ENCODE measurements around the gene WDR81. TPM values are rescaled to one million over a fixed set of nuclear protein-coding genes. Genes with fewer than 3 reads are reported as not detected.
"Not testable (repeated sequence)": the region's sequence is repeated elsewhere in the genome, so short reads cannot be mapped to it uniquely, and the experiment has no call there.

Gene WDR81
- total RNA-seq, 2 donors from 2014 or later = 39.2 to 72.9 TPM

DNA sequence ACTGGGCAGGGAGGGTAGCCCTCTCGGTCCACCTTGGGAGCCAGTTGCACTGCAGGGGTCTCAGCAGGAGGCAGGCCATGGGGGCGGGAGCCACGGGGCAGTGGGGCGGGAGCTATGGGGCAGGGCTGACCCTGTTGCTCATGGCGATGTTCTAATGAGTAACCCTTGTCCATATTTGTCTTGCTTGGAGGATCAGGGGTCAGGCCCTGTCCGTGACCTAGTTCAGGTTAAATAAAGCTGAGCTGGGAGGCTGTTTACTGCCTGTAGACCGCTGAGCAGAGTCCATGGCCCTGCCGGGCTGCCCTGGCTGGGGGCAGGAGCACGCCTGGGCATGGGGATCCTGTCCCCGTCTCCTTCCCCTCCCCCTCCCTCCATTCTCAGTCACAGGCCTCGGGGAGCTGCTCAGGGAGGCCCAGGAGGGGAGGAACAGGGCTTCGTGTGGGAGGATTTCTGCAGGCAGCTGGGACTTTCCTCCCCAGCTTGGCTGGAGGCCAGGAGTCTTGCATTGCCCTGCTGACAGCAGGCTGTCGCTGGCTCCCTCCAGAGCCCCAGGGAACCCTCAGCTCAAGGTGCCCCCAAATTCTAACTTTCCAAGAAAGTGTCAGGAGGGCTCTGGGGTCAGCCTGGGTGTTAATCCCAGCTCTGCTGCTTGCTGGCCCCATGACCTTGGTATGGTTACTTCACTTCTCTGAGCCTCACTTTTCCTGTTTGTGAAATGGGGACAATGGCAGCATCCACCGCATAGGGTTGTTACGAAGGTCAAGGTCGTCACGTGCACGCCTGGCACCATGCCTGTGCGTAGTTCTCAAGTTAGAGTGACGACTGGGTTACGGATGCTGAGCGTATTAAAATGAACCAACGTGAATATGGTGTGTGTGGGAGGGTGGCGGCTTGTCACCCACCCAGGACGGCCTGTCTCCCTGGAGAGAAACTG is 12.1 kb downstream of the WDR81 start:
- Histone ChIP-seq H3K4me3 (no peak overlapping the region), H3K4me1 (replicated peaks) (no peaks in the 10 kb centered on the region), H3K36me3 (peaks cover 0 to 17% of the 10 kb centered on the region in 2 donors), H3K27ac (no peak overlapping the region), H3K9me3 (no peaks in the 10 kb centered on the region), H3K27me3 (replicated peaks; ENCODE audit: insufficient read depth) (no peaks in the 10 kb centered on the region)
- 61% methylated on average over 25 of the region's 25 CpGs for WGBS
- TF ChIP-seq POLR2A (IDR thresholded peaks at IDR 0.05) = no peak
- no peak for TF ChIP-seq POLR2AphosphoS5 (IDR thresholded peaks at IDR 0.05)
- TF ChIP-seq, protein P1, sequence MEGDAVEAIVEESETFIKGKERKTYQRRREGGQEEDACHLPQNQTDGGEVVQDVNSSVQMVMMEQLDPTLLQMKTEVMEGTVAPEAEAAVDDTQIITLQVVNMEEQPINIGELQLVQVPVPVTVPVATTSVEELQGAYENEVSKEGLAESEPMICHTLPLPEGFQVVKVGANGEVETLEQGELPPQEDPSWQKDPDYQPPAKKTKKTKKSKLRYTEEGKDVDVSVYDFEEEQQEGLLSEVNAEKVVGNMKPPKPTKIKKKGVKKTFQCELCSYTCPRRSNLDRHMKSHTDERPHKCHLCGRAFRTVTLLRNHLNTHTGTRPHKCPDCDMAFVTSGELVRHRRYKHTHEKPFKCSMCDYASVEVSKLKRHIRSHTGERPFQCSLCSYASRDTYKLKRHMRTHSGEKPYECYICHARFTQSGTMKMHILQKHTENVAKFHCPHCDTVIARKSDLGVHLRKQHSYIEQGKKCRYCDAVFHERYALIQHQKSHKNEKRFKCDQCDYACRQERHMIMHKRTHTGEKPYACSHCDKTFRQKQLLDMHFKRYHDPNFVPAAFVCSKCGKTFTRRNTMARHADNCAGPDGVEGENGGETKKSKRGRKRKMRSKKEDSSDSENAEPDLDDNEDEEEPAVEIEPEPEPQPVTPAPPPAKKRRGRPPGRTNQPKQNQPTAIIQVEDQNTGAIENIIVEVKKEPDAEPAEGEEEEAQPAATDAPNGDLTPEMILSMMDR (IDR thresholded peaks at IDR 0.05) = no peak
- DNase-seq (ENCODE audit: low spot score) = no peak
- intact Hi-C loops (cut with DNase I) = no loop called here

DNA sequence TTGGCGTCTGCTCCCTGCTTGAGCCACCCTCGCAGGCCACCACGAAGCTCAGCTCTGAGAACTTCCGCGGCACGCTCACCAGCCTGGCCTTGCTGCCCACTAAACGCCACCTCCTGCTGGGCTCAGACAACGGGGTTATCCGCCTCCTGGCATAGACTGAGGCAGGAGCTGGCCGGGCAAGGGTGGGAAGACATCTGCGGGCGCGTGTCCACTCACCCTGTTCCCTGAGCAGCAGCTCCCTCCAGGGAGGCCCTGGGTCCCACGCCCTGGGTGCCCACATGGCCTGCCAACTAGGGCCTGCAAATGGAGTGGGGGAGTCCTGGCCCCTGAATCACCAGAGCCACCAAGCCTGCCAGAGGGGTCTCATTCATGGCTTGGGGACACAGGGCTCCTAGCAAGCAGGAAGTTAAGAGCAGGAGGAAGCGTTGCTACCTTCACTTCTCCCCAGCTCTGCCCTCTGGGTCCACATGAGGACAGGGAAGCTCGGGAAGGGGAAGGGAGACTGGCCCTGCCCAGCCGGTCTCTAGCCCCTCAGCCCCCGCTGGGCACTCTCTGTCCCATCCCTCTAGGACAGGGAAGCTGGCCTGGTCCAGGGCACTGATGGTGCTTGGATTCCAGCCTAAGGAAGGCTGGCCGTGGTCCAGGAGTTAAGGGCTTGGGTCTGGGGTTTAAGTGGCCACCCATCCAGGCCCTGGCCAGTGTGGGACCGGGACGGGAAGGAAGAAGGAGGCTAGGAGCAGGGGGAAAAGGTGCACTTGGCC is 13.2 kb downstream of the WDR81 start:
- no peak overlapping the region for H3K27ac ChIP-seq

DNA sequence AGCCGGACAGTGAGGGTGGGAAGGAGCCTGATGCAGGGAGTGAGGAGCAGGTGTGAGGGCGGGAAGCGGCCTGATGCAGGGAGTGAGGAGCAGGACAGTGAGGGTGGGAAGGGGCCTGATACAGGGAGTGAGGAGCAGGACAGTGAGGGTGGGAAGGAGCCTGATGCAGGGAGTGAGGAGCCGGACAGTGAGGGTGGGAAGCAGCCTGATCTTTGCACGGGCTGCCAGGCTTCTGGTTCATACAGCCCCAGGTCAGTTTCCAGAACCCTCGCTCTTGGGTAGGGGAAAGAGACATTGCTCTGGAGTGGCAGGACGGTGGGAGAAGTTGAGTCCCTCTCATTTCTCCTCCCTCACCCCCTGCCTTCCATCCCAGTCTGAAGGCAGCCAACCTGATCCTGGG is 17.4 kb downstream of the WDR81 start:
- intact Hi-C loops (cut with DNase I); H3K36me3 ChIP-seq; H3K4me1 ChIP-seq (replicated peaks); H3K4me3 ChIP-seq; DNase-seq (ENCODE audit: low spot score); H3K9me3 ChIP-seq; H3K27me3 ChIP-seq (replicated peaks; ENCODE audit: insufficient read depth): not testable (repeated sequence)
- WGBS = 92% methylated on average over 7 of the region's 7 CpGs
- peak overlapping the region; percentile 55 to 57 for H3K27ac ChIP-seq

More for the DNA sequence above, 13.2 kb downstream of the WDR81 start:
- no peaks in the 10 kb centered on the region for H3K9me3 ChIP-seq
- TF ChIP-seq, protein P1 (IDR thresholded peaks at IDR 0.05) = no peak
- TF ChIP-seq POLR2AphosphoS5 (IDR thresholded peaks at IDR 0.05) = no peak
- no peak for TF ChIP-seq POLR2A (IDR thresholded peaks at IDR 0.05)
- intact Hi-C loops (cut with DNase I) = no loop called here
- H3K4me1 ChIP-seq (replicated peaks) = no peaks in the 10 kb centered on the region
- H3K36me3 ChIP-seq = peaks cover 0 to 14% of the 10 kb centered on the region in 2 donors
- DNase-seq (ENCODE audit: low spot score) = no peak
- 89% methylated on average over 21 of the region's 21 CpGs for WGBS
- H3K27me3 ChIP-seq (replicated peaks; ENCODE audit: insufficient read depth) = no peaks in the 10 kb centered on the region
- no peak overlapping the region for H3K4me3 ChIP-seq

DNA sequence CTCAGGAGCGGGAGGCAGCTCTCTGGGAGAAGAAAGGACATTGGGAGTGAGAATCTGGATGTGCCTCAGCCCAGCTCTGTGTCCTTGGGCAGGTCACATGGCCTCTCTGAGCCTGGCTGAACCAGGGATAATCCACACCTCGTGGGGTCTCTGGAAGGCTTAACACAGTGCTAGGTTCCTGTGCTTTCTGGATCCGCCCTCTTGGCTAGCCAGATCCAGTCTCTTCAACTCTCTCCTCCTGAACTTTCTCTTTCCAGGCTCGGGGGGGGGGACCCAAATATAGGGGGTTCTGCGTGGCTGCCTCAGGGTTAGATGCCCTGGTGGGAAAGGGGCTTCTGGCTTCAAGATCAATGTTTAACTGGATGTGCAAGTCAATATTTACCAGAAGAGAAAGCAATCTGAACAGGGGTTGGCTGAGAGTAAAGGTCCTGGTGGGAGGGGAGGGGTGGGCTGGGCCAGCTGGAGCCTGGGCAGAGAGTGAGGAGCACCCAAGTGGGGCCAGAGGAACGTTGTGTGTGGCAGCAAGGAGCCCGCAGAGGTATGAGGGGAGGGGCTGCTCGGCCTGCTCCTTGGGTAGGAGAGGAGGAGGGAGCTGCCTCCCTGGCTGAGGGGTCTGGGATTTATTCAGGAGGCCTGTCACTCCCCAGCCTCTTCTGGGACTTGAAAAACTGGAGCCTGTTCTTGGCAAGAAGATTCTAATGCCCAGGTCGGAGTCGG is 18.0 kb downstream of the WDR81 start, which contains the start of gene SERPINF2:
Gene SERPINF2, plus strand, starts transcription at position 501 of the 717 bp plus-strand sequence. CDS start 2,125 bp downstream, outside the sequence.
- TF ChIP-seq POLR2A (IDR thresholded peaks at IDR 0.05) (no peak), POLR2AphosphoS5 (IDR thresholded peaks at IDR 0.05) (peak; percentile 14)
- TF ChIP-seq, protein P1 (IDR thresholded peaks at IDR 0.05) = no peak
- WGBS = 42% methylated on average over 10 of the region's 10 CpGs
- Histone ChIP-seq H3K4me1 (replicated peaks) (no peaks in the 10 kb centered on the region), H3K9me3 (no peaks in the 10 kb centered on the region), H3K4me3 (no peak within 1 kb of the TSS), H3K36me3 (no peaks in the 10 kb centered on the region), H3K27me3 (replicated peaks; ENCODE audit: insufficient read depth) (no peaks in the 10 kb centered on the region), H3K27ac (peak within 1 kb of the TSS; percentile 55 to 57)
- no peak for DNase-seq (ENCODE audit: low spot score)
- intact Hi-C loops (cut with DNase I) = no loop called here

DNA sequence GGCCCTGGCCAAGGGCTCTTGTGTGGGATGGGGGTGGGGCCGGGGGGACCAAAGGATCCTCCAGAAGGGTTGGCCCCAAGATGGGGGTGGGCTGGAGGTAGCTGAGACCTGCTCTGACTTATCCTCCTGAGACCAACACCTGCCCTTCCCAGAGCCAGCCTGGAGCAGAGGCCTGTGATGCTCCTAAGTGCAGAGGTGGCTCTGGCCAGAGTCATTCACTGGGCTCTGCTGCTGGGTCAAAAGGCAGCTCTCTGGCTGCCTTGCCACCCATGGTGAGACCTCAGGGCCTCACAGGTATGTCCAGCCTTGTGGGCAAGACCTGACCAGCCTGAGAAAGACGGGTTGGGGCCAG is 18.6 kb downstream of the WDR81 start:
- DNase-seq (ENCODE audit: low spot score) = no peak
- no peak overlapping the region for H3K4me3 ChIP-seq
- H3K9me3 ChIP-seq = no peaks in the 10 kb centered on the region
- WGBS = 65% methylated on average over 2 of the region's 2 CpGs
- H3K27ac ChIP-seq = peak overlapping the region; percentile 55 to 57
- intact Hi-C loops (cut with DNase I) = no loop called here
- no peaks in the 10 kb centered on the region for H3K4me1 ChIP-seq (replicated peaks)
- no peaks in the 10 kb centered on the region for H3K36me3 ChIP-seq
- TF ChIP-seq, protein P1 (IDR thresholded peaks at IDR 0.05) = no peak
- TF ChIP-seq POLR2A (IDR thresholded peaks at IDR 0.05) = no peak
- TF ChIP-seq POLR2AphosphoS5 (IDR thresholded peaks at IDR 0.05) = no peak
- no peaks in the 10 kb centered on the region for H3K27me3 ChIP-seq (replicated peaks; ENCODE audit: insufficient read depth)
